Liver (tissue), 9 donors: ENCODE results near the gene TMEM26. TPM values are rescaled to one million over a fixed set of nuclear protein-coding genes. Genes with fewer than 3 reads are reported as not detected.

Experiments
- DNase-seq: peaks from one replicate; pipeline ENCODE4 v3.0.0-alpha.2; 2017; ENCODE audit warnings: low spot score
- H3K27ac ChIP-seq, 2 donors: one replicate each; pipeline ENCODE4 v1.7.0; 2013; ENCODE audit warnings: inconsistent platforms in 2 of 2, low read length in 2 of 2, control low read depth in 1 of 2, low read depth in 1 of 2, mild to moderate bottlenecking in 1 of 2
- H3K27me3 ChIP-seq, 4 donors: one replicate each; pipeline versions ENCODE4 v1.6.1 to v1.7.0; 2013; ENCODE audit warnings: low read length in 3 of 4, inconsistent platforms in 1 of 4, mild to moderate bottlenecking in 1 of 4, moderate library complexity in 1 of 4; ENCODE audit not compliant: control insufficient read depth in 4 of 4, insufficient read depth in 4 of 4
- H3K36me3 ChIP-seq, 4 donors: one replicate each; pipeline versions ENCODE4 v1.6.1 to v1.7.0; 2013; ENCODE audit warnings: low read length in 3 of 4, mild to moderate bottlenecking in 3 of 4, low read depth in 1 of 4, moderate library complexity in 1 of 4; ENCODE audit not compliant: control insufficient read depth in 4 of 4, insufficient read depth in 3 of 4
- H3K4me1 ChIP-seq, 4 donors: one replicate each; pipeline versions ENCODE4 v1.6.1 to v1.7.0; 2013; ENCODE audit warnings: low read length in 3 of 4, mild to moderate bottlenecking in 3 of 4, moderate library complexity in 1 of 4; ENCODE audit not compliant: control insufficient read depth in 4 of 4, insufficient read depth in 4 of 4
- H3K4me3 ChIP-seq, 3 donors: one replicate each; pipeline versions ENCODE4 v1.6.1 to v1.7.0; 2013; ENCODE audit warnings: low read length in 3 of 3, control low read depth in 1 of 3, low read depth in 1 of 3, mild to moderate bottlenecking in 1 of 3
- H3K9ac ChIP-seq, 2 donors: one replicate each; pipeline ENCODE4 v1.7.0; 2013; ENCODE audit warnings: low read length in 2 of 2, mild to moderate bottlenecking in 2 of 2, moderate library complexity in 2 of 2, control low read depth in 1 of 2, low read depth in 1 of 2
- H3K9me3 ChIP-seq, 4 donors: one replicate each; pipeline versions ENCODE4 v1.6.1 to v1.7.0; 2013; ENCODE audit warnings: low read length in 3 of 4; ENCODE audit not compliant: control insufficient read depth in 4 of 4
- EGR1 ChIP-seq, 2 donors: IDR thresholded peaks; 2 replicates each; pipeline ENCODE4 v1.6.1; 2016 to 2018; ENCODE audit warnings: antibody characterized with exemption in 2 of 2, low read depth in 2 of 2
- FOXA1 ChIP-seq: IDR thresholded peaks from 2 replicates; pipeline ENCODE4 v1.6.1; 2016; ENCODE audit warnings: antibody characterized with exemption
- FOXA2 ChIP-seq: IDR thresholded peaks from 2 replicates; pipeline ENCODE4 v1.6.1; 2016; ENCODE audit warnings: antibody characterized with exemption
- GABPA ChIP-seq, 2 donors: IDR thresholded peaks in 1 of 2; conservative IDR thresholded peaks in 1 of 2; 2 replicates each; pipeline ENCODE4 v1.6.1; 2016; ENCODE audit warnings: antibody characterized with exemption in 2 of 2, mild to moderate bottlenecking in 1 of 2, moderate library complexity in 1 of 2
- HNF4A ChIP-seq, 2 donors: conservative IDR thresholded peaks; 2 replicates each; pipeline ENCODE4 v1.6.1; 2016; ENCODE audit warnings: antibody characterized with exemption in 2 of 2, mild to moderate bottlenecking in 2 of 2
- HNF4G ChIP-seq: IDR thresholded peaks from 2 replicates; pipeline ENCODE4 v1.6.1; 2016; ENCODE audit warnings: antibody characterized with exemption
- JUND ChIP-seq, 2 donors: IDR thresholded peaks; 2 replicates each; pipeline ENCODE4 v1.6.1; 2016; ENCODE audit warnings: antibody characterized with exemption in 2 of 2
- NR2F2 ChIP-seq: IDR thresholded peaks from 2 replicates; pipeline ENCODE4 v1.6.1; 2016; ENCODE audit warnings: antibody characterized with exemption
- RAD21 ChIP-seq, 2 donors: IDR thresholded peaks; 2 replicates each; pipeline ENCODE4 v1.6.1; 2016; ENCODE audit warnings: antibody characterized with exemption in 2 of 2, mild to moderate bottlenecking in 2 of 2
- RXRA ChIP-seq, 2 donors: IDR thresholded peaks; 2 replicates each; pipeline ENCODE4 v1.6.1; 2017 to 2018; ENCODE audit warnings: antibody characterized with exemption in 2 of 2, mild to moderate bottlenecking in 1 of 2
- SP1 ChIP-seq: IDR thresholded peaks from 2 replicates; pipeline ENCODE4 v1.6.1; 2018; ENCODE audit warnings: antibody characterized with exemption, mild to moderate bottlenecking
- TAF1 ChIP-seq: conservative IDR thresholded peaks from 2 replicates; pipeline ENCODE4 v1.6.1; 2016; ENCODE audit warnings: antibody characterized with exemption, mild to moderate bottlenecking
- YY1 ChIP-seq: IDR thresholded peaks from 2 replicates; pipeline ENCODE4 v1.6.1; 2016; ENCODE audit warnings: antibody characterized with exemption, mild to moderate bottlenecking
- WGBS: extraction: QIAGEN DNeasy Blood & Tissue Kit; methylation state at CpG from one replicate; pipeline ENCODE4 v1.1.7; 2013; 5-methylcytosine and 5-hydroxymethylcytosine counted together
- polyA plus RNA-seq, 2 donors: library from polyadenylated mRNA; stranded (reverse) in 1 of 2; unstranded in 1 of 2; fragments of 200-250 nt in 1 of 2; fragments of >200 nt in 1 of 2; fragmentation: Nextera tagmentation in 1 of 2; extraction: Ambion mirVana in 1 of 2; gene quantifications; one replicate each; pipeline versions ENCODE4 v1.2.1 to v1.2.3, GENCODE V29; 2013 to 2015
- total RNA-seq, 2 donors: library from RNA; depleted of rRNA; stranded (reverse); fragments of >200 nt; gene quantifications; one replicate each; pipeline ENCODE4 v1.2.3, GENCODE V29; 2014
- TF ChIP-seq, protein P1 (sequence below): fragments of 150-350 bp; IDR thresholded peaks from 2 replicates; pipeline ENCODE4 v1.5.1; 2017; ENCODE audit warnings: improper control_type of control experiment, low read depth, low read length; ENCODE audit not compliant: missing input control
- TF ChIP-seq, protein P2 (sequence below): IDR thresholded peaks from 2 replicates; pipeline ENCODE4 v1.6.1; 2016; ENCODE audit warnings: antibody characterized with exemption, mild to moderate bottlenecking
- TF ChIP-seq, protein P3 (sequence below): IDR thresholded peaks from 2 replicates; pipeline ENCODE4 v1.6.1; 2016; ENCODE audit warnings: antibody characterized with exemption
- TF ChIP-seq, protein P4 (sequence below): IDR thresholded peaks from 2 replicates; pipeline ENCODE4 v1.6.1; 2016; ENCODE audit warnings: antibody characterized with exemption
- TF ChIP-seq, protein P5 (sequence below): IDR thresholded peaks from 2 replicates; pipeline ENCODE4 v1.6.1; 2016; ENCODE audit warnings: antibody characterized with exemption
- donor health status: healthy.
- donor health status: healthy.
- donor health status: healthy.
- donor health status: healthy.
- donor health status: healthy.

The TMEM26 gene
- total and polyA plus RNA-seq, 4 donors = 0.31 to 5.5 (median 1.2) TPM

DNA sequence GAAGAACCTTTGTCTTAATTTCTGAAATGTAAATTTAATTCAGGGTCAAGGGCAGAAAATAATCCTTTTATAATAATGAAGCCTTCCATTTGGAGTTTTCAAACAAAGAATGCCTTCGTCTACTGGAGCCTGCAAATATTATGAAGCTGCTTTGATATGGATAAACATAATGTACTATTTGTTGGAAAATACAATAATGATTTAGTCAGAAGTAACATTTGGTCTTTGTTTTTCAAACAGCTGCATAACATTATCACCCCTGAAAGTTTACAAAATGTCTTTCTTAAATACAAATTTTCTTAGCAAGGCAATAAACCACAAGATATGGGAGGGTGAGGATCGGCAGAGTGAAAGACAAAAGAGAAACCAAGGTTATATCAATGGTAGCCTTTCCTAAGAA lies 41.5 kb downstream of the TMEM26 start:
- WGBS = 63% methylated on average over 2 of the region's 2 CpGs
- H3K4me3 ChIP-seq = no peak overlapping the region
- no peaks in the 10 kb centered on the region for H3K36me3 ChIP-seq
- no peaks in the 10 kb centered on the region for H3K27me3 ChIP-seq
- no peak overlapping the region for H3K9ac ChIP-seq
- no peak overlapping the region for H3K27ac ChIP-seq
- H3K9me3 ChIP-seq = no peaks in the 10 kb centered on the region
- peaks cover 0 to 7% (median 3%) of the 10 kb centered on the region in 4 donors for H3K4me1 ChIP-seq
- DNase-seq = no peak
- TF ChIP-seq, protein P1, sequence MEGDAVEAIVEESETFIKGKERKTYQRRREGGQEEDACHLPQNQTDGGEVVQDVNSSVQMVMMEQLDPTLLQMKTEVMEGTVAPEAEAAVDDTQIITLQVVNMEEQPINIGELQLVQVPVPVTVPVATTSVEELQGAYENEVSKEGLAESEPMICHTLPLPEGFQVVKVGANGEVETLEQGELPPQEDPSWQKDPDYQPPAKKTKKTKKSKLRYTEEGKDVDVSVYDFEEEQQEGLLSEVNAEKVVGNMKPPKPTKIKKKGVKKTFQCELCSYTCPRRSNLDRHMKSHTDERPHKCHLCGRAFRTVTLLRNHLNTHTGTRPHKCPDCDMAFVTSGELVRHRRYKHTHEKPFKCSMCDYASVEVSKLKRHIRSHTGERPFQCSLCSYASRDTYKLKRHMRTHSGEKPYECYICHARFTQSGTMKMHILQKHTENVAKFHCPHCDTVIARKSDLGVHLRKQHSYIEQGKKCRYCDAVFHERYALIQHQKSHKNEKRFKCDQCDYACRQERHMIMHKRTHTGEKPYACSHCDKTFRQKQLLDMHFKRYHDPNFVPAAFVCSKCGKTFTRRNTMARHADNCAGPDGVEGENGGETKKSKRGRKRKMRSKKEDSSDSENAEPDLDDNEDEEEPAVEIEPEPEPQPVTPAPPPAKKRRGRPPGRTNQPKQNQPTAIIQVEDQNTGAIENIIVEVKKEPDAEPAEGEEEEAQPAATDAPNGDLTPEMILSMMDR = no peak
- TF ChIP-seq, protein P2, sequence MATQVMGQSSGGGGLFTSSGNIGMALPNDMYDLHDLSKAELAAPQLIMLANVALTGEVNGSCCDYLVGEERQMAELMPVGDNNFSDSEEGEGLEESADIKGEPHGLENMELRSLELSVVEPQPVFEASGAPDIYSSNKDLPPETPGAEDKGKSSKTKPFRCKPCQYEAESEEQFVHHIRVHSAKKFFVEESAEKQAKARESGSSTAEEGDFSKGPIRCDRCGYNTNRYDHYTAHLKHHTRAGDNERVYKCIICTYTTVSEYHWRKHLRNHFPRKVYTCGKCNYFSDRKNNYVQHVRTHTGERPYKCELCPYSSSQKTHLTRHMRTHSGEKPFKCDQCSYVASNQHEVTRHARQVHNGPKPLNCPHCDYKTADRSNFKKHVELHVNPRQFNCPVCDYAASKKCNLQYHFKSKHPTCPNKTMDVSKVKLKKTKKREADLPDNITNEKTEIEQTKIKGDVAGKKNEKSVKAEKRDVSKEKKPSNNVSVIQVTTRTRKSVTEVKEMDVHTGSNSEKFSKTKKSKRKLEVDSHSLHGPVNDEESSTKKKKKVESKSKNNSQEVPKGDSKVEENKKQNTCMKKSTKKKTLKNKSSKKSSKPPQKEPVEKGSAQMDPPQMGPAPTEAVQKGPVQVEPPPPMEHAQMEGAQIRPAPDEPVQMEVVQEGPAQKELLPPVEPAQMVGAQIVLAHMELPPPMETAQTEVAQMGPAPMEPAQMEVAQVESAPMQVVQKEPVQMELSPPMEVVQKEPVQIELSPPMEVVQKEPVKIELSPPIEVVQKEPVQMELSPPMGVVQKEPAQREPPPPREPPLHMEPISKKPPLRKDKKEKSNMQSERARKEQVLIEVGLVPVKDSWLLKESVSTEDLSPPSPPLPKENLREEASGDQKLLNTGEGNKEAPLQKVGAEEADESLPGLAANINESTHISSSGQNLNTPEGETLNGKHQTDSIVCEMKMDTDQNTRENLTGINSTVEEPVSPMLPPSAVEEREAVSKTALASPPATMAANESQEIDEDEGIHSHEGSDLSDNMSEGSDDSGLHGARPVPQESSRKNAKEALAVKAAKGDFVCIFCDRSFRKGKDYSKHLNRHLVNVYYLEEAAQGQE = no peak

DNA sequence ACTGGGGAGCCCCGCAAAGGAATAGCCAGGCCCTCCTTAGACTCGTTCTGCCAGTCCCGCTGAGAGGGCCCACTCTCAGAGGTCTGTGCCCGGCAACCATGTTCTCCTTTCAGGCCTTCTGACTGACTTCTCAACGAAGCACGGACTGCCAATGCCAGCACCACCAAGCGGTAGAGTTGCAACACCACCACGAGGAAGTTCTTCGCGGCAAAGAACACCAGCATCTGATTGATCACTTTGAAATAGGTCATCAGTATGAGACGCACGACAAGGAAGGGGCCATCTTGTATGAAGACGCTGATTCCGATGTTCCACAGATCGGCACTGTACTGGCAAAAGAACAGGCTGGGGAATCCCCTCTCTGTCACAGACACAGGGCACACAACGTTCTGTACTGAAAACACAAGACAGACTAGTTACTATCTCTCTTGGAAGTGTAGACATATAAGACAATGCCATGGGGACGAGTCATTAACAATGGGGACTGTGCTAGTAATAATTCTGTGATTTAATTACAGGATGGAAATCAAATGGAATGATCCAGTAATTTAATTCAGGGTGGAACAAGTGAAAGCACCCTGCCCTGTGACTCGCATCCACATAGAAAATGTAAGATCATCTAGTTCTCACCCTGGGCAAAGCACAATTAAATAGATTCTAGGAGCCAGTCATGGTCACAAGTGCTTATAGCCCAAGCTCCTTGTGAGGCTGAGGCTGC lies 42.7 kb downstream of the TMEM26 start:
- H3K27me3 ChIP-seq = no peaks in the 10 kb centered on the region
- WGBS = 87% methylated on average over 18 of the region's 18 CpGs
- H3K9ac ChIP-seq = no peak overlapping the region
- TF ChIP-seq NR2F2 = no peak
- TF ChIP-seq YY1 = no peak
- no peak for TF ChIP-seq FOXA2
- TF ChIP-seq, protein P1 = no peak
- TF ChIP-seq SP1 = no peak
- TF ChIP-seq GABPA (IDR thresholded peaks at IDR 0.05 in 1 of 2, conservative IDR thresholded peaks at IDR 0.05 in 1 of 2) = no peak
- TF ChIP-seq HNF4G = no peak
- TF ChIP-seq, protein P3, sequence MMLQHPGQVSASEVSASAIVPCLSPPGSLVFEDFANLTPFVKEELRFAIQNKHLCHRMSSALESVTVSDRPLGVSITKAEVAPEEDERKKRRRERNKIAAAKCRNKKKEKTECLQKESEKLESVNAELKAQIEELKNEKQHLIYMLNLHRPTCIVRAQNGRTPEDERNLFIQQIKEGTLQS = no peak
- TF ChIP-seq, protein P2 = no peak
- TF ChIP-seq EGR1 (IDR thresholded peaks at IDR 0.05; ENCODE audit: low read depth in 2 of 2) = no peak
- TF ChIP-seq RAD21 (IDR thresholded peaks at IDR 0.05) = no peak
- TF ChIP-seq JUND (IDR thresholded peaks at IDR 0.05) = no peak
- TF ChIP-seq, protein P4, sequence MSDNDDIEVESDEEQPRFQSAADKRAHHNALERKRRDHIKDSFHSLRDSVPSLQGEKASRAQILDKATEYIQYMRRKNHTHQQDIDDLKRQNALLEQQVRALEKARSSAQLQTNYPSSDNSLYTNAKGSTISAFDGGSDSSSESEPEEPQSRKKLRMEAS = no peak
- TF ChIP-seq, protein P5, sequence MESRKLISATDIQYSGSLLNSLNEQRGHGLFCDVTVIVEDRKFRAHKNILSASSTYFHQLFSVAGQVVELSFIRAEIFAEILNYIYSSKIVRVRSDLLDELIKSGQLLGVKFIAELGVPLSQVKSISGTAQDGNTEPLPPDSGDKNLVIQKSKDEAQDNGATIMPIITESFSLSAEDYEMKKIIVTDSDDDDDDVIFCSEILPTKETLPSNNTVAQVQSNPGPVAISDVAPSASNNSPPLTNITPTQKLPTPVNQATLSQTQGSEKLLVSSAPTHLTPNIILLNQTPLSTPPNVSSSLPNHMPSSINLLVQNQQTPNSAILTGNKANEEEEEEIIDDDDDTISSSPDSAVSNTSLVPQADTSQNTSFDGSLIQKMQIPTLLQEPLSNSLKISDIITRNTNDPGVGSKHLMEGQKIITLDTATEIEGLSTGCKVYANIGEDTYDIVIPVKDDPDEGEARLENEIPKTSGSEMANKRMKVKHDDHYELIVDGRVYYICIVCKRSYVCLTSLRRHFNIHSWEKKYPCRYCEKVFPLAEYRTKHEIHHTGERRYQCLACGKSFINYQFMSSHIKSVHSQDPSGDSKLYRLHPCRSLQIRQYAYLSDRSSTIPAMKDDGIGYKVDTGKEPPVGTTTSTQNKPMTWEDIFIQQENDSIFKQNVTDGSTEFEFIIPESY = no peak
- no peak for TF ChIP-seq HNF4A (conservative IDR thresholded peaks at IDR 0.05)
- no peak for TF ChIP-seq RXRA (IDR thresholded peaks at IDR 0.05)
- no peak for TF ChIP-seq FOXA1
- TF ChIP-seq TAF1 = no peak
- H3K4me3 ChIP-seq = no peak overlapping the region
- peaks cover 0 to 7% (median 3%) of the 10 kb centered on the region in 4 donors for H3K4me1 ChIP-seq
- DNase-seq = no peak
- no peaks in the 10 kb centered on the region for H3K36me3 ChIP-seq
- H3K9me3 ChIP-seq = no peaks in the 10 kb centered on the region
- H3K27ac ChIP-seq = no peak overlapping the region
